Activated B cell treated with CpG ODN at 0.5 μM for 24 hours (primary cell): ENCODE results near the gene PIK3R4. TPM values are rescaled to one million over a fixed set of nuclear protein-coding genes. Genes with fewer than 3 reads are reported as not detected.

ENCODE experiments used
- ATAC-seq: fragments of 200-7000 bp; cut with Tn5 transposase; one replicate; pipeline ENCODE4 v1.10.0; 2021; ENCODE audit warnings: low read depth, mild to moderate bottlenecking, moderate library complexity
- CTCF ChIA-PET: fragments of 350-600 bp; sonication (Branson Sonifier 250); formaldehyde crosslinking; loops from one replicate; lab custom pipeline; 2021; ENCODE audit warnings: antibody characterized with exemption; lab: Charles Lee
- POLR2A ChIA-PET: fragments of 350-600 bp; sonication (Branson Sonifier 250); formaldehyde crosslinking; loops from one replicate; lab custom pipeline; 2021; ENCODE audit warnings: antibody characterized with exemption; lab: Charles Lee
- DNase-seq: peaks from one replicate; pipeline ENCODE4 v3.0.0; 2022
- H3K27ac Mint-ChIP-seq: one replicate; pipeline ENCODE4 v1.8.0; 2020; ENCODE audit warnings: mixed read lengths
- H3K27me3 Mint-ChIP-seq: one replicate; pipeline ENCODE4 v1.8.0; 2021; ENCODE audit warnings: mixed read lengths
- H3K36me3 Mint-ChIP-seq: one replicate; pipeline ENCODE4 v1.8.0; 2021; ENCODE audit warnings: low read depth, mixed read lengths
- H3K4me1 Mint-ChIP-seq: one replicate; pipeline ENCODE4 v1.8.0; 2021; ENCODE audit warnings: mixed read lengths
- H3K4me3 Mint-ChIP-seq: one replicate; pipeline ENCODE4 v1.8.0; 2020; ENCODE audit warnings: mild to moderate bottlenecking, mixed read lengths
- H3K9me3 Mint-ChIP-seq: one replicate; pipeline ENCODE4 v1.8.0; 2020; ENCODE audit warnings: mixed read lengths
- intact Hi-C: fragments of 100-400 bp; cut with micrococcal nuclease; formaldehyde crosslinking; loops from one replicate; pipeline ENCODE4 v1.15.1; 2024
- total RNA-seq: library from RNA; stranded (reverse); gene quantifications from 2 replicates; pipeline ENCODE4 v1.2.3, GENCODE V29; 2022
- TF ChIP-seq, protein P1 (sequence below): fragments of 200-600 bp; IDR thresholded peaks from one replicate; pipeline ENCODE4 v1.8.0; 2022; ENCODE audit warnings: antibody characterized with exemption, mild to moderate bottlenecking

Gene PIK3R4
- total RNA-seq, 1 donor from 2014 or later = 32.4 TPM

- no peaks in the 10 kb centered on the region for H3K27me3 Mint-ChIP-seq
- CTCF ChIA-PET = no interaction called here
- H3K36me3 Mint-ChIP-seq = peaks cover 74% of the 10 kb centered on the region
- no peak overlapping the region for H3K4me3 Mint-ChIP-seq
- intact Hi-C loops = no loop called here
- no peaks in the 10 kb centered on the region for H3K4me1 Mint-ChIP-seq
- H3K9me3 Mint-ChIP-seq = no peaks in the 10 kb centered on the region
- ATAC-seq (no peak), DNase-seq (no peak)
- POLR2A ChIA-PET = no interaction called here
- TF ChIP-seq, protein P1, sequence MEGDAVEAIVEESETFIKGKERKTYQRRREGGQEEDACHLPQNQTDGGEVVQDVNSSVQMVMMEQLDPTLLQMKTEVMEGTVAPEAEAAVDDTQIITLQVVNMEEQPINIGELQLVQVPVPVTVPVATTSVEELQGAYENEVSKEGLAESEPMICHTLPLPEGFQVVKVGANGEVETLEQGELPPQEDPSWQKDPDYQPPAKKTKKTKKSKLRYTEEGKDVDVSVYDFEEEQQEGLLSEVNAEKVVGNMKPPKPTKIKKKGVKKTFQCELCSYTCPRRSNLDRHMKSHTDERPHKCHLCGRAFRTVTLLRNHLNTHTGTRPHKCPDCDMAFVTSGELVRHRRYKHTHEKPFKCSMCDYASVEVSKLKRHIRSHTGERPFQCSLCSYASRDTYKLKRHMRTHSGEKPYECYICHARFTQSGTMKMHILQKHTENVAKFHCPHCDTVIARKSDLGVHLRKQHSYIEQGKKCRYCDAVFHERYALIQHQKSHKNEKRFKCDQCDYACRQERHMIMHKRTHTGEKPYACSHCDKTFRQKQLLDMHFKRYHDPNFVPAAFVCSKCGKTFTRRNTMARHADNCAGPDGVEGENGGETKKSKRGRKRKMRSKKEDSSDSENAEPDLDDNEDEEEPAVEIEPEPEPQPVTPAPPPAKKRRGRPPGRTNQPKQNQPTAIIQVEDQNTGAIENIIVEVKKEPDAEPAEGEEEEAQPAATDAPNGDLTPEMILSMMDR = no peak
- H3K27ac Mint-ChIP-seq = no peak overlapping the region
These were observed 69.3 kb downstream of the PIK3R4 start for GRCh38 chr3:130677343-130677742.

GRCh38 chr3:130671545-130672312 is 74.9 kb downstream of the PIK3R4 start:
- H3K36me3 Mint-ChIP-seq = peaks cover 43% of the 10 kb centered on the region
- TF ChIP-seq, protein P1 = no peak
- H3K27me3 Mint-ChIP-seq = no peaks in the 10 kb centered on the region
- ATAC-seq = no peak
- no peaks in the 10 kb centered on the region for H3K9me3 Mint-ChIP-seq
- no peak for DNase-seq
- intact Hi-C loops = no loop called here
- POLR2A ChIA-PET = no interaction called here
- no peaks in the 10 kb centered on the region for H3K4me1 Mint-ChIP-seq
- no peak overlapping the region for H3K4me3 Mint-ChIP-seq
- no peak overlapping the region for H3K27ac Mint-ChIP-seq
- CTCF ChIA-PET = no interaction called here

DNA sequence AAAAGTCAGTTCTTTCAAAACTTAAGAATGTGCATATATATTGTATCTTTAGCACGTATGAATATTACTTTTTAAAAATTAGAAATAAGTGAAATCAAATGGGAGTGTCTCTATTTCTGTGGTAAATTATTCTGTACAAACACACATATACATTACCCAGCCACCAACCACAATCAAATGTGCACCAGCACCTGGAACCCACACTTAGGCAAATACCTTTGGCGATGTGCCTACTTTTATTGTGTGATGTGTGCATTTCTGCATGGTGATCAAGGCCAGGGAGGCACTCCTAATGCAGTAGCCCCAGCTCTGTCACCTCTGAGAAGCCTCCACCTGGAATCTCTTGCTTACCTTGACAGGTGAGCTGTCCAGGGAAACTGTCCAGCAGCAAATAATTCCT is 76.9 kb downstream of the PIK3R4 start:
- POLR2A ChIA-PET = interaction anchor here (0.6 kb wide), 1 partner anchor 569 kb away, joined by 6 read pairs; no protein-coding TSS in a partner anchor
- H3K27ac Mint-ChIP-seq = no peak overlapping the region
- no peaks in the 10 kb centered on the region for H3K9me3 Mint-ChIP-seq
- H3K4me1 Mint-ChIP-seq = no peaks in the 10 kb centered on the region
- H3K4me3 Mint-ChIP-seq = no peak overlapping the region
- peaks cover 30% of the 10 kb centered on the region for H3K36me3 Mint-ChIP-seq
- ATAC-seq (no peak), DNase-seq (no peak)
- CTCF ChIA-PET = no interaction called here
- no peaks in the 10 kb centered on the region for H3K27me3 Mint-ChIP-seq
- TF ChIP-seq, protein P1 = no peak
- intact Hi-C loops = no loop called here

DNA sequence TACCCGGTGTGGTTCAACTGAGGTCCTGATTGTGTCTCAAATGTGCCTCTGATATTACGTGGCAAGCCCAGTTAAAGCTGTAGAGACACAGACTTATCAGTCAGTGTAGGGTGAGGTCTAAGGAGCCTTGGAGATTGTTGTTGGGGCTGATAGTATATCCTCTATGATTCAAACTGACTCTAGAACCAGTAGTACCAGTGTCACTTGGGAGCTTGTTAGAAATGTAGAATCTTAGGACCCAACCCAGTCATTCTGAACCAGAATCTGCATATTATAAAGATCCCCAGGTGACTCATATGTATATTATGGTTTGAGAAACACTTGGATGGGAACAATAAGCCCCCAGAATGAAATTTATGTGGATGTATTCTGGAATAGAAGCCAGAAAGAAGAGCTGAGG is 83.5 kb downstream of the PIK3R4 start:
- ChIA-PET CTCF (no interaction called here), POLR2A (no interaction called here)
- H3K4me3 Mint-ChIP-seq = no peak overlapping the region
- DNase-seq (no peak), ATAC-seq (no peak)
- intact Hi-C loops = no loop called here
- TF ChIP-seq, protein P1 = no peak
- no peaks in the 10 kb centered on the region for H3K4me1 Mint-ChIP-seq
- H3K9me3 Mint-ChIP-seq = no peaks in the 10 kb centered on the region
- no peak overlapping the region for H3K27ac Mint-ChIP-seq
- no peaks in the 10 kb centered on the region for H3K27me3 Mint-ChIP-seq
- peaks cover 12% of the 10 kb centered on the region for H3K36me3 Mint-ChIP-seq

GRCh38 chr3:130662501-130662996 is 84.1 kb downstream of the PIK3R4 start:
- CTCF ChIA-PET = no interaction called here
- no peaks in the 10 kb centered on the region for H3K9me3 Mint-ChIP-seq

More at GRCh38 chr3:130662501-130662996, 84.1 kb downstream of the PIK3R4 start:
- intact Hi-C loops = no loop called here
- Mint-ChIP-seq H3K27ac (no peak overlapping the region), H3K36me3 (peaks cover 17% of the 10 kb centered on the region), H3K4me1 (no peaks in the 10 kb centered on the region), H3K4me3 (no peak overlapping the region), H3K27me3 (no peaks in the 10 kb centered on the region)
- no peak for ATAC-seq
- DNase-seq = no peak
- TF ChIP-seq, protein P1 = no peak
- POLR2A ChIA-PET = no interaction called here
